HG03280 (cell line): ENCODE results near the gene GALNT12.
A peak's percentile ranks its signal among the peaks of the same experiment; 100 is the strongest.

ENCODE experiments used
- ATAC-seq: cut with Tn5 transposase; IDR thresholded peaks from one replicate; pipeline ENCODE4 v1.9.1; 2021; ENCODE audit warnings: mild to moderate bottlenecking, moderate library complexity; ENCODE audit not compliant: unreplicated experiment

GALNT12 gene

GRCh38 chr9:98807070-98807813 lies at the start of gene GALNT12:
TSS of gene GALNT12 (plus strand) at chr9:98807670. CDS start at chr9:98807699, 29 bp downstream.
- ATAC-seq: peak; percentile 45

DNA sequence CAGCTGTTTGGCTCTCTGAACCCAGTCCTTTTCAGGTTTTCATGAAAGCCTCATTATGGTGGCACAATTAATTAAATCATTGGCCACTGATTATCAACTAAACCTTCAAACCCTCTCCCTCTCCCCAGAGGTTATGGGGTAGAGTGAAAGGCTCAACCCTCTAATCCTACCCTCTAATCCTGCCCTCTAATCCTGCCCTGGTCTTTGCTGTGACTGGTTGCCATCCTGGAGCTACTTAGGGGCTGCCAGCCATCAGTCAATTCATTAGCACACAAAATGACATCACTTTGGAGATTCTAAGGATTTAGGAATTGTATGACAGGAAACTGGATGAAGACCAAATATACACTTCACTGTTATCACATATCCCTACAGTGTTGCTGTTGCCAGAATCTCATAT lies 47.2 kb upstream of the GALNT12 start:
- no peak for ATAC-seq

GRCh38 chr9:98763986-98764745 lies 43.3 kb upstream of the GALNT12 start:
- no peak for ATAC-seq

DNA sequence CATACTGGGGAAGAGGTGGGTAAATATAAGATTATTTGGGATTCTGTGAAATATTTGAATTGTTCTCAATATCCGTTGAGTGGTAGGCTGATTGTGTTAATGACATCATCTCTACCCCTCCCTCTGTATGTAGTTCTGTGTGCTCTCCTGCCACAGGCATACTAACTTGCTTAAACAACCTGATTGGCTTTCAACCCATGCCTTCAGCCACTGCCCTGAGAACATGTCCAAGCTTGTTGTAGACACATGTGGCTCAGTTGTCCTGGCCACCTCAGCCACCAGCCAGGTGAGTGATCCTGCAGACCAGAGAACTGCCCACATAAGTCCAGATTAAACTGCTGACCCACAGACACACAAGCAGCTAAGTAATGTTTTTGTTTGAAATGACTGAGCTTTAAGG lies 42.2 kb upstream of the GALNT12 start:
- no peak for ATAC-seq

DNA sequence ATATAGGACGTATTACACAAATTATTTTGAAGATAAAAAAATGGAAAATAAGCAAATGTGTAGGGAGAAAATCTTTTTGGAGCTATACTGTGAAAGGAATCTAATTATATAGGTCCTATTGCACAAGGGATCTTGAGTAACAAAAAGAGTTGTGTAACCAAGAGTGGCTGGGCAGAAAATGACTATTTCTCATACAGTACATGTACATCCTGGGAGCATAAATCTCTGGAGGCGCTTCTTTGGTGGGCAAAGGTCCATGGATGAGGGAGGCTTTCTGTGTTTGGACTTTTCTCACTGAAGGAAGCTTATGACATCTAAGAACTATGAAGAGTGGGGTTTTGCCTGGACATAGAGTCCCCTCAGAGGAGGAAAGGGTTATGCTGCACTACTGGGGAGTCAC lies 40.9 kb upstream of the GALNT12 start:
- no peak for ATAC-seq

GRCh38 chr9:98767196-98767595 lies 40.3 kb upstream of the GALNT12 start:
- ATAC-seq: no peak

GRCh38 chr9:98767915-98768314 lies 39.6 kb upstream of the GALNT12 start:
- no peak for ATAC-seq

- no peak for ATAC-seq
Measured at GRCh38 chr9:98768344-98768743, 39.1 kb upstream of the GALNT12 start.

- no peak for ATAC-seq
Measured at GRCh38 chr9:98770717-98771116, 36.8 kb upstream of the GALNT12 start.

GRCh38 chr9:98771209-98771874 lies 36.1 kb upstream of the GALNT12 start:
- no peak for ATAC-seq

- ATAC-seq: no peak
Measured at GRCh38 chr9:98772364-98773155, 34.9 kb upstream of the GALNT12 start.

- no peak for ATAC-seq
Measured at GRCh38 chr9:98773721-98774120, 33.7 kb upstream of the GALNT12 start.

- no peak for ATAC-seq
Measured at GRCh38 chr9:98774746-98775145, 32.7 kb upstream of the GALNT12 start.

DNA sequence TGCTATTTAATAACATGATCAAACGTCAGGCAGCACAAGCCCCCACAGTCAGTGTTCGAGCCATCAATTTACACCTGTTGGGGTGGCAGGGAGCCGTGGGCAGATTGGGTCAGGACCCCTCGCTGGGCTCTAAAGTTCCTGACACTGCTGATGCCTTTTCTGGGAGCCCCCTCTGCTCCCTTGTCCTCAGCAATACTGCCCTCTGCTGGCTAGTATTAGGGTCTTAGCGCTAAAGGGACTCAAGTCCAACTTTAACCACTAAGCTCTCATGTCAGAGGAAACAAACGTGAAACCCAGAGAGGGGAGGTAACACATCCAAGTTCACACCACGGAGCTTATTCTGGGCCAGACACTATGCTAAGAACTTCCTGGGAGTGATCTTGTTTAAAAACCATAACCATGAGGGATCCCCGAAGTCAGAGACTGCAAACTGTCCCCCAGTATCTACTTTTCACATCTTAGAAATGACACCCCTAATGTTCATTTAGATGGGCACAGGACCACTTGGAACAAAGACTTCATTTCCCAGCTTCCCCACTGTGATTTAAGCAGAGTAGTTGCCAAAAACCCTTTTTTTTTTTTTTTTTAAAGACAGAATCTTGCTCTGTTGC lies 31.5 kb upstream of the GALNT12 start:
- ATAC-seq: no peak

DNA sequence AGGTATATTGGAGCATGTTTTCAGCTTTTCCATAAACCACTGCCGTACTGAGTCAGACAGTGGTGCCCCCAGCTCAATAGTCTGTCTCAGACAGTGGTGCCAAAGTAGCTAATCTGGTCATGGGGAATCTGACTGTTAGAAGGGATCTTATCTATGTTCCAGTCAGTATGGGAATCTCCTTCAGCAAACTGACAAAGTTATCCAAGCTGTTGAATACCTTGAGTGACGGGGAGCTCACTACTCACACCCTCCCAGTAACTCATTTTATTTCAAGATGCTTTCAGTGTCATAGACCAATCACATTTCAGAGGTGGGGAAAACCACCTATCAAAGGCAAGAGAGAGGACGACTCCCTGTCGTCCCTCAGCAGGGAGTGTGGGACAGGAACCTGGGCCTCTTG lies 29.9 kb upstream of the GALNT12 start:
- ATAC-seq: no peak

- no peak for ATAC-seq
Measured at GRCh38 chr9:98778251-98778650, 29.2 kb upstream of the GALNT12 start.

DNA sequence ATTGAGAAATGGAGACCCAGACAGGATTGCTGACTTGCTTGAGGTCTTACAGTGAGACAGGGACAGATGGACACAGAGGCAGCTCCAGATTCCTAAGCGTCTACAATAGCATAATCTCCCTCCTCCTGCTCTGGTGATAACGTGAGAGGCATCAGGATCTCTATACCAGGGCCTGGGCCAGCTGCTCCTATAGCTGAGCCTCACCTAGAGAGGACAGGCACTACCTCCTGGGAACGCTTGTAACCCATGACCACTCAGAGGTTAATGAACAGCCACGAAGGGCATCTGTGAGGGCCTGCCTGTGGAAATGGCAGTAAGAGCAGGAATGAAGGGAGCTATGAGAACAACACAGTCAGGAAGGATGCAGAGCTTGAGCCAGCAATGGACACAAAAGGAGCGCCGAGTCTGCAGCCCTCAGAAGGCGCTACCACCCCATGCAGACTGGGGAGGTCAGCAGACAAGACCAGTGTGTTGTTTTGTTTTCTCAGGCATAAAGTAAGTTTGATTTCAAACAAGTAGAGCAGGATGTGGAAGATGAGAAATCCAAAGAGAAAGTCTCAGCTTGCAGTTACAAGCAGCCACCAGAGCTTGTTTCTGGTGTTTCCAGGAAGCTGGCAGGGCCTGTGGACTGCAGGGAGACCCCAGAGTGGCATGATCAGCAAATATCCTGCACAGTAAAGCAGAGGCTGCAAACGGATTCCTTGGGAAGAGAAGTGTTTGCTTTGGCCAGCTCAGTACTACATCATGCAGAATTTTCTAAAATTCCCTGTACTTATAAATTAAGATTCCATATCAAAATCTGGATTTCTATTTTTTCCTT lies 28.5 kb upstream of the GALNT12 start:
- ATAC-seq: no peak

DNA sequence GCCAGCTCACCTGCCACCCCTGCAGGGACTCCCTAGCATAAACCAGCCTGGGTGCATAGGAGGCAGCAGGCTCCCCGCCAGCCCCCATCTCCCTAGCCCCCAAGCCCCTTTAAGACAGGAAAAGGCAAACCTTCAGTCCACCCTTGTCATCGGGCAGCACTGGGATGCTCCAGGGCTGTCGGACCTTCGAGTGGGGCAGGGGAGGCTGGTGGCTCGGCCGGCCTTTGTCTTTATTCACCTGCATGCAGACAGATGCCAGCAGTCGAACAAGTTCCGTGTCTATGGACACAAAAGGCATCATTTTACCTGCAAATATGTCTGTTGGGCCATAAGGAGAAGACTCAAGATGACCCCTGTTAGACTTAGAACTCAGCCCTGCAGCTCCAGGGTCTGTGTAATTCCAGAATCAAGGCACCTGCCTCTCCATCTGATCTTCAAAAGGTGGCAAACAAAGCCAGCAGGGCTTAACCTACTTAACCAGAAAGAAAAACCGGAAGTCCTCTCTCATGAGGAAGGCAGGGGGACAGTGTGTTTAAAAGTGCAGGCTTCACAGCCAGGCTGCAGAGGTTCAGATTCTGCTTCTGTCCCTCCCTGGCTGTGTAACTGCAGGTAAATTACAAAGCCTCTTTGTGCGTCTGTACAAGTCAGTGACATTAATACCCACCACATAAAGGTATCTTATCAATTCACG lies 27.3 kb upstream of the GALNT12 start:
- no peak for ATAC-seq
